Lower leg skin (tissue), 4 donors: ENCODE measurements around the gene CAMTA1. TPM values are rescaled to one million over a fixed set of nuclear protein-coding genes. Genes with fewer than 3 reads are reported as not detected.

ENCODE experiments used
- DNase-seq, 2 donors: peaks; one replicate each; pipeline ENCODE4 v3.0.0-alpha.2; 2019; ENCODE audit warnings: low spot score in 2 of 2
- H3K4me3 ChIP-seq: fragments of 200-600 bp; sonication (generic); 2 replicates; pipeline ENCODE4 v1.5.1; 2017; ENCODE audit warnings: mild to moderate bottlenecking, low read depth; ENCODE audit not compliant: poor library complexity, severe bottlenecking
- CTCF ChIP-seq, 3 donors: fragments of 450-650 bp; IDR thresholded peaks; one replicate each; pipeline ENCODE4 v1.5.1; 2016; ENCODE audit warnings: antibody characterized with exemption in 3 of 3, mild to moderate bottlenecking in 3 of 3, moderate library complexity in 2 of 3
- POLR2A ChIP-seq, 2 donors: fragments of 450-650 bp; IDR thresholded peaks; one replicate each; pipeline ENCODE4 v1.6.1; 2016 to 2017; ENCODE audit warnings: antibody characterized with exemption in 2 of 2, mild to moderate bottlenecking in 1 of 2, moderate library complexity in 1 of 2
- WGBS, 2 donors: methylation state at CpG; one replicate each; pipeline ENCODE4 v1.1.5; 2018; 5-methylcytosine and 5-hydroxymethylcytosine counted together
- intact Hi-C: fragments of 100-400 bp; cut with DNase I; formaldehyde crosslinking; loops from one replicate; pipeline ENCODE4 v1.15.0; 2023; ENCODE audit warnings: low total_unique reads
- total RNA-seq, 4 donors: library from RNA; depleted of rRNA; stranded (reverse); fragments of >200 nt; gene quantifications; one replicate each; pipeline ENCODE4 v1.1.0, GENCODE V29; 2016

Gene CAMTA1
- total RNA-seq, 4 donors from 2014 or later = 24.4 to 52.3 (median 32.9) TPM

DNA sequence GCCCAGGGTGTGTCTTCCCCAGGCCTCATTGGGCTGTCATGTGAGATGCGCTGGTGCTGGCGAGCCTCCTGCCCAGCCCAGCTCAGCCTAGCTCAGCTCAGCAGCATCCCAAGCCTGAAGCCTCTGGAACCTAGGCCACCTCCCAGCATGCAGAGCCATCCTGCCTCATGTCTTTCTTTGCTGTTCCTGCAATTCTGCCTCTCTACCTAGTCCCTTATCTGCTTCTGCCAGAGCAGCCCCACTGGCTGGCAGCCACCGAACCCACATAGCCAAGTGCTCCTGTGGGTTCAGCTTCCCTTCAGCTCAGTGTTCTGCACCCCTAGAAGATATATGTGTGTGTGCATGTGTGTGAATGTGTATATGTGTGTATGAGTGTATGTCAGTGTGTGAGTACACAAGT, 694.3 kb downstream of the CAMTA1 start:
- DNase-seq = no peak
- WGBS, 2 donors = 79 to 82% methylated on average over 3 of the region's 3 CpGs
- no peak for TF ChIP-seq CTCF (IDR thresholded peaks at IDR 0.05)
- TF ChIP-seq POLR2A (IDR thresholded peaks at IDR 0.05) = no peak
- intact Hi-C loops = no loop called here
- H3K4me3 ChIP-seq = no peak overlapping the region

GRCh38 chr1:7481194-7481593, 695.9 kb downstream of the CAMTA1 start:
- 62 to 94% methylated on average over 3 of the region's 3 CpGs for WGBS, 2 donors
- no peak overlapping the region for H3K4me3 ChIP-seq
- intact Hi-C loops = no loop called here
- TF ChIP-seq POLR2A (IDR thresholded peaks at IDR 0.05) (no peak), CTCF (IDR thresholded peaks at IDR 0.05) (no peak)
- DNase-seq = no peak

GRCh38 chr1:7482077-7482476, 696.8 kb downstream of the CAMTA1 start:
- no peak overlapping the region for H3K4me3 ChIP-seq
- DNase-seq = no peak
- WGBS, 2 donors = 72 to 82% methylated on average over 6 of the region's 6 CpGs
- intact Hi-C loops = no loop called here
- TF ChIP-seq CTCF (IDR thresholded peaks at IDR 0.05) (no peak), POLR2A (IDR thresholded peaks at IDR 0.05) (no peak)

DNA sequence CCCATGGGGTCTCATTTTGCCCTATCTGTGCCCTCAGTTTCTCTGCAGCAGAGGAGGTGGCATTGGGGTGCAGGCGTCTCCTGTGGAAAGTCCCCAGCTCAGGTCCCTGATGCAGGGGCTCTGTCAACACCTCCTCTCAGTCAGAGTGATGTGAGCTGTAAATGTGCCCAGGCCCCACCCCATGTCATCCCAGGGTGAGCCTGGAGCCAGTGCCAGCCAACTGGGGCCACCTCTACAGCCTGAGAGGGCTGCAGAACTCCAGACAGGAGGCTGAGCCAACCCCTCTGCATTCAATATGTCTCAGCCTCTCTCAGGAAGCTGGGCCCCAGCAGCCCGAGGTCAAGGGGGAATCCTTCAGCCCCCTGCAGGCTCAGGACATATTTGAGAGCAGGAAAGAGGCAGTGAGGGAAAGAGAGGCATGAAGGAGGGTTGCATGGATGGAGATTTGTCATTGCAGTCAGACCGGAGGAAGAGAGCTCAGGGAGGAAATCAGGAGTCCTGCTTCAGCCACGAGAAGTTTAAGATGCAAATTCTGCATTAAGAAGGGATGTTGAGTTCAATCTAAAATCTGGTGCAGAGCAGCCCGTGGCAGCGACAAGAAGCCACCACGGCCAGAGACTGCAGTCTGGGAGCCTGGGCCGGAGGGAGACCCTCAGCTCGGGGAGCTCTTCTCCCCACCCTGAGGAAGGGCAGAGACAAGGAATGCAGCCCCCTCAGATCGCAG, 697.7 kb downstream of the CAMTA1 start:
- no peak for DNase-seq
- no peak overlapping the region for H3K4me3 ChIP-seq
- intact Hi-C loops = no loop called here
- WGBS, 2 donors = 50 to 61% methylated on average over 10 of the region's 10 CpGs
- TF ChIP-seq CTCF (IDR thresholded peaks at IDR 0.05) (no peak), POLR2A (IDR thresholded peaks at IDR 0.05) (no peak)

DNA sequence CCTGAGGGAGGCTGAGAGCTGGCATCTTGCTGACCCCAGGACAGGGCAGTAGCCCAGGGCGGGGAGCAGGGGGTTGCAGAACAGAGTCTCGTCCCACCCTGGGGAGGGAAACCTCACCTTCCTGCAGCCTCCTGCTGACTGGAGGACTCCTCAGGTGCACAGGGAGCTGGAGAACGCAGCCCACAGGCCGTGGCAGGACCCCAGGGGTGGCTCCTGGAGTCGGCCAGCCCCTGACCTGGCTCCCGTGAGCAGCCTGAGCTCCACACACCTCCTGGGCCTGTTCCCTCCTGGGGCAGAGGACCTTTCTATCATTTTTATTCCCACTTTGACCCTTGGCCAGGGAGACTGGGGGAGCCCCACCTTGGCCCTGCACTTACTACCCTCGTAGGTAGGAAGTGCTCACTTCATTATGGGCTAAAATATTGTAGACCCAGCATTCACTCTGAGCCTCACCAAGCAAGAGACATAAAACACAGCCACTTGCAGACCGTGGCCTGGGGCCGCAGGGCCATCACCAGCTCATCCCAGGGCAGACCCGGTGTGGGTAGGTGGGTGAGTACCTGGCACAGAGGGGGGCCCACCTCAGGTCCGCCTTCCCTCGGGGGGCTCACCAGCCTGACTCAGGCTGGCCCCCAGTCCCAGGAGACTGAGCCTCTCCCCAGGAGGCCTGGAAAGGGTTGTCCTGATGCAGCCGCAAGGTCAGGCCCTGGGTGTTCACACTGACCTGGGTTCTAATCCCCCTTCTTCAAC, 698.6 kb downstream of the CAMTA1 start:
- WGBS, 2 donors = 77 to 78% methylated on average over 8 to 11 of the region's 13 CpGs

More for the DNA sequence above, 698.6 kb downstream of the CAMTA1 start:
- no peak for DNase-seq
- H3K4me3 ChIP-seq = no peak overlapping the region
- TF ChIP-seq POLR2A (IDR thresholded peaks at IDR 0.05) (no peak), CTCF (IDR thresholded peaks at IDR 0.05) (no peak)
- intact Hi-C loops = no loop called here
